ENCODE results near the gene PAXX. TPM values are rescaled to one million over a fixed set of nuclear protein-coding genes. Genes with fewer than 3 reads are reported as not detected.

Gene PAXX
- total RNA-seq, 4 donors from 2014 or later, result 52.3 to 92.4 (median 63.0) TPM

DNA sequence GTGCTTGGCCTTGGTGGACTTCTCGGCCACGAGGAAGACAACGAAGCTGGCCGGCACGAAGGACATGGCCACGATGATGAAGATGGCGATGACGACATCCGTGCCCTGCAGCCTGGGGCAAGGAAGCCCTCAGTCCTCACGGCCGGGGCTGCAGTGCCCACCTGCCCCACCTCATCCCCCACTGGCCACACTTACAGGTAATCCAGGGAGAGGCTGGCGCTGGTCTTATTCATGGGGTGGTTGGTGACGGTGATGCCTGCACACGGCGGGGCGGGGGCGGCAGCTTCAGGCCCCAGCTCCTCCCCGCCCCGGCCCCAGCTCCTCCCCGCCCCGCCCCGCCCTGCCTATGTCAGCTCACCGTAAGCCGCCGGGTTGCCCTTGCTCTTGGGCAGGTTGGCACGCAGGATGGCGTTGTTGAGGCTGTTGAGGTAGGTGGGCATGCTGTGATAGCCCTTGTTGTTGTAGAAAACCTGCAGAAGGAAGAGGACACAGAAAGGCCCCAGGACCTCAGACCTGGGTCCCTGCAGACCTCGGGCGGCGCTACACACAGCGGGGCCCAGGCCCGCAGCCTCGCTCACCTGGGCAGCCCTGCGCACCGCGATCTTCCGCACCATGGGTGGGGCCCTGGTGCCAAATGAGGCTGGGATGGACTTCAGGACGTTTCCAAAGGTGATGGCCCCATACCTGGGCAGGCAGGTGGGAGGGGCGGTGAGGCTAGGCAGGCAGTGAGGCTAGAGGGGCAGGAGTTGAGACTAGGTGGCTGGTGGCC, 19.9 kb downstream of the PAXX start:
- H3K4me3 ChIP-seq, result no peak overlapping the region
- H3K27me3 ChIP-seq, result no peaks in the 10 kb centered on the region
- peaks cover 0 to 7% (median 0%) of the 10 kb centered on the region in 4 donors for H3K4me1 ChIP-seq
- no peak for DNase-seq
- no peak for TF ChIP-seq CTCF (IDR thresholded peaks at IDR 0.05)
- TF ChIP-seq POLR2A (IDR thresholded peaks at IDR 0.05), result no peak
- H3K27ac ChIP-seq, result no peak overlapping the region
- H3K9me3 ChIP-seq, result no peaks in the 10 kb centered on the region
- peaks cover 0 to 59% (median 0%) of the 10 kb centered on the region in 3 donors for H3K36me3 ChIP-seq

- peaks cover 0 to 67% (median 0%) of the 10 kb centered on the region in 3 donors for H3K36me3 ChIP-seq
- H3K27me3 ChIP-seq, result no peaks in the 10 kb centered on the region
- no peaks in the 10 kb centered on the region for H3K9me3 ChIP-seq
- no peak overlapping the region for H3K27ac ChIP-seq
- H3K4me3 ChIP-seq, result no peak overlapping the region
- peaks cover 0 to under 1% (median 0%) of the 10 kb centered on the region in 4 donors for H3K4me1 ChIP-seq
- TF ChIP-seq POLR2A (IDR thresholded peaks at IDR 0.05) (no peak), CTCF (IDR thresholded peaks at IDR 0.05) (no peak)
- no peak for DNase-seq
Observed at GRCh38 chr9:137012694-137013570, 20.7 kb downstream of the PAXX start.

DNA sequence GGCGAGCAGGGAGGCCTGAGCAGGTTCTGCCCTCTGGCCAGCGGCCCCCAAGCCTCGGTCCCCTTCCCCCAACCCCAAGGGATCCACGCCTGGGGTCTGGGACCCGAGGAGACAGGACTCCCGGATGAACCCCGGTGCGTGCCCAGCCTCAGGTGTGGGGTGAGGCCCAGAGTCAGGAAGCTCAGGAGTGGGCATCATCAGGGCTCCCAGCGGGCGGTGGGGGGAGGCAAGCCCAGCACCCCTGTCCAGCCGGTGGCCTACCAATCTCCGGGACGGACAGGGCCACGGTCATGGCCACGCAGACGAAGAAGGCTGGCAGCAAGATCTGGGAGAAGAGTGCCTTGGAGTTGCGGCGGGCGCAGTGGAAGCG, 21.3 kb downstream of the PAXX start:
- no peak for TF ChIP-seq POLR2A (IDR thresholded peaks at IDR 0.05)
- no peak for TF ChIP-seq CTCF (IDR thresholded peaks at IDR 0.05)
- no peak for DNase-seq
- Histone ChIP-seq H3K9me3 (no peaks in the 10 kb centered on the region), H3K27me3 (no peaks in the 10 kb centered on the region), H3K36me3 (peaks cover 0 to 66% (median 0%) of the 10 kb centered on the region in 3 donors), H3K27ac (no peak overlapping the region), H3K4me1 (no peaks in the 10 kb centered on the region), H3K4me3 (no peak overlapping the region)

- Histone ChIP-seq H3K27ac (no peak overlapping the region), H3K9me3 (no peaks in the 10 kb centered on the region), H3K27me3 (no peaks in the 10 kb centered on the region), H3K36me3 (peaks cover 0 to 62% (median 0%) of the 10 kb centered on the region in 3 donors), H3K4me1 (no peaks in the 10 kb centered on the region), H3K4me3 (no peak overlapping the region)
- no peak for DNase-seq
- no peak for TF ChIP-seq POLR2A (IDR thresholded peaks at IDR 0.05)
- TF ChIP-seq CTCF (IDR thresholded peaks at IDR 0.05), result no peak
Observed at GRCh38 chr9:137014166-137014565, 21.9 kb downstream of the PAXX start.

DNA sequence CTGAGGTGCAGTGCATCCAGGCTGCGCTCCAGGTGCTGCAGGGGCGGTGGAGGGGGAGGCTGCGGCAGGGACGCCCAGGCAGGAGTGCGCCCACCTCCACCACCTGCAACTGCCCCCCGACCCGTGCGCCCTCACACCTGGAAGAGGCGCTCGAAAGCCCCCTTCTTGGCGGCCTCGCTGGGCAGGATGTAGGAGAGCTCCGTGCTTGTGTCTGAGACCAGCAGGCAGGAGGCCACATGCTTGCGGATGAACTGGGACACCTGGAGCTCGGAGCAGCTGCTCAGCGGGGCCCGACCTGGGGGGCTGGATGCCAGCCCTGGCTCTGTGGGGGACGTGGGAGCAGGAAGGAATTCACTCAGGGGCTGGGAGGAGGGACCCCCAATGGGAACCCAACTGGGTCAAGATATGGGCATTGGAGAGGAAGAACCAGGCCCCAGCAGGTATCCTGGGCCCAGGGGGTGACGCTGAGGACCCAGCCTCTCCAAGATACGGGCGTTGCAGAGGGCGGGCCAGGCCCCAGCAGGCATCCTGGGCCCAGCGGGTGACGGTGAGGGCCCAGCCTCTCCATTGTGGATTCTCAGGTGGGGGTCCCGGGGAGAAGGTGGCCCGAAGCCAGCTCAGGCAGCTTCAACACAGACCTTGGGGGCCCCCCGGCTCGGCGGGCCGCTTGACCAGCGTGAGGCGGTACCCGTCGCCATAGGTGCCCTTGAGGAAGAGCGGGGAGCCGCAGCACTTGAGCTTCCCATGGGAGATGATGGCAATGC, 22.7 kb downstream of the PAXX start:
- Histone ChIP-seq H3K4me1 (no peaks in the 10 kb centered on the region), H3K4me3 (no peak overlapping the region), H3K27ac (no peak overlapping the region), H3K27me3 (no peaks in the 10 kb centered on the region), H3K36me3 (peaks cover 0 to 56% (median 0%) of the 10 kb centered on the region in 3 donors), H3K9me3 (no peaks in the 10 kb centered on the region)
- no peak for TF ChIP-seq POLR2A (IDR thresholded peaks at IDR 0.05)
- TF ChIP-seq CTCF (IDR thresholded peaks at IDR 0.05), result no peak
- no peak for DNase-seq

Data from Peyer's patch (tissue), 4 donors.